H9 (cell line): ENCODE measurements around the gene PRDX3. TPM values are rescaled to one million over a fixed set of nuclear protein-coding genes. Genes with fewer than 3 reads are reported as not detected.

Source experiments
- DNase-seq: peaks from one replicate; pipeline ENCODE4 v3.0.0-alpha.2; 2017
- H2AFZ ChIP-seq: one replicate; pipeline ENCODE4 v1.6.1; 2013; ENCODE audit warnings: mild to moderate bottlenecking, low read length, control low read depth, moderate library complexity
- H2AK5ac ChIP-seq: 2 replicates; pipeline ENCODE4 v1.6.1; 2013; ENCODE audit warnings: low read length, control low read depth, mixed read lengths; ENCODE audit not compliant: insufficient read length
- H2BK120ac ChIP-seq: one replicate; pipeline ENCODE4 v1.6.1; 2013; ENCODE audit warnings: low read depth, mild to moderate bottlenecking, low read length, control low read depth, inconsistent platforms; ENCODE audit not compliant: poor library complexity, severe bottlenecking
- H2BK12ac ChIP-seq: 2 replicates; pipeline ENCODE4 v1.6.1; 2013; ENCODE audit warnings: low read length, control low read depth, mixed read lengths, low read depth; ENCODE audit not compliant: insufficient read length
- H2BK15ac ChIP-seq: 2 replicates; pipeline ENCODE4 v1.6.1; 2013; ENCODE audit warnings: low read depth, low read length, control low read depth
- H2BK20ac ChIP-seq: one replicate; pipeline ENCODE4 v1.6.1; 2013; ENCODE audit warnings: low read depth, mild to moderate bottlenecking, low read length, control low read depth, inconsistent platforms; ENCODE audit not compliant: poor library complexity, severe bottlenecking
- H2BK5ac ChIP-seq: 2 replicates; pipeline ENCODE4 v1.6.1; 2013; ENCODE audit warnings: low read length, control low read depth, mixed read lengths; ENCODE audit not compliant: insufficient read length
- H3K14ac ChIP-seq: 2 replicates; pipeline ENCODE4 v1.6.1; 2013; ENCODE audit warnings: low read length, control low read depth; ENCODE audit not compliant: insufficient read depth
- H3K18ac ChIP-seq: 2 replicates; pipeline ENCODE4 v1.6.1; 2013; ENCODE audit warnings: low read depth, mild to moderate bottlenecking, mixed read lengths, low read length, control low read depth; ENCODE audit not compliant: insufficient read length
- H3K23ac ChIP-seq: 2 replicates; pipeline ENCODE4 v1.6.1; 2013; ENCODE audit warnings: low read length, control low read depth, mixed read lengths, low read depth; ENCODE audit not compliant: insufficient read length
- H3K23me2 ChIP-seq: 2 replicates; pipeline ENCODE4 v1.6.1; 2013; ENCODE audit warnings: low read depth, mild to moderate bottlenecking, mixed read lengths, low read length, control low read depth; ENCODE audit not compliant: insufficient read length, poor library complexity, severe bottlenecking
- H3K27ac ChIP-seq: 2 replicates; pipeline ENCODE4 v1.5.1; 2013; ENCODE audit warnings: low read length, control low read depth, mixed read lengths, low read depth; ENCODE audit not compliant: insufficient read length
- H3K27me3 ChIP-seq: 2 replicates; pipeline ENCODE4 v1.6.1; 2013; ENCODE audit warnings: low read length, control low read depth, inconsistent platforms; ENCODE audit not compliant: insufficient read depth
- H3K4ac ChIP-seq: 2 replicates; pipeline ENCODE4 v1.6.1; 2013; ENCODE audit warnings: low read depth, mild to moderate bottlenecking, control low read depth, inconsistent platforms, low read length, moderate library complexity
- H3K4me1 ChIP-seq: 2 replicates; pipeline ENCODE4 v1.6.1; 2013; ENCODE audit warnings: low read length, control low read depth, inconsistent platforms; ENCODE audit not compliant: insufficient read depth
- H3K4me2 ChIP-seq: 2 replicates; pipeline ENCODE4 v1.6.1; 2013; ENCODE audit warnings: low read length, control low read depth, mixed read lengths; ENCODE audit not compliant: insufficient read length, insufficient read depth
- H3K56ac ChIP-seq: 2 replicates; pipeline ENCODE4 v1.6.1; 2013; ENCODE audit warnings: low read depth, mild to moderate bottlenecking, mixed read lengths, low read length, control low read depth; ENCODE audit not compliant: insufficient read length
- H3K79me1 ChIP-seq: 2 replicates; pipeline ENCODE4 v1.6.1; 2013; ENCODE audit warnings: low read depth, mild to moderate bottlenecking, moderate library complexity, low read length, control low read depth, inconsistent platforms; ENCODE audit not compliant: insufficient read depth, poor library complexity, severe bottlenecking
- H3K79me2 ChIP-seq: 2 replicates; pipeline ENCODE4 v1.6.1; 2013; ENCODE audit warnings: low read length, control low read depth, inconsistent platforms; ENCODE audit not compliant: insufficient read depth
- H3K9ac ChIP-seq: 2 replicates; pipeline ENCODE4 v1.6.1; 2013; ENCODE audit warnings: low read length, control low read depth, mixed read lengths; ENCODE audit not compliant: insufficient read length; ENCODE audit errors: extremely low read depth
- H3K9me3 ChIP-seq: one replicate; pipeline ENCODE4 v1.6.1; 2013; ENCODE audit warnings: low read depth, low read length, inconsistent platforms; ENCODE audit not compliant: control insufficient read depth
- H3T11ph ChIP-seq: one replicate; pipeline ENCODE4 v1.6.1; 2013; ENCODE audit warnings: mild to moderate bottlenecking, low read length, control low read depth, inconsistent platforms
- H4K20me1 ChIP-seq: one replicate; pipeline ENCODE4 v1.6.1; 2013; ENCODE audit not compliant: control insufficient read depth, insufficient read length, insufficient read depth
- H4K5ac ChIP-seq: 2 replicates; pipeline ENCODE4 v1.6.1; 2013; ENCODE audit warnings: low read depth, mild to moderate bottlenecking, mixed read lengths, low read length, control low read depth; ENCODE audit not compliant: insufficient read length
- H4K8ac ChIP-seq: replicated peaks from 2 replicates; pipeline ENCODE4 v1.6.1; 2013; ENCODE audit warnings: low read length, control low read depth, mixed read lengths, low read depth; ENCODE audit not compliant: insufficient read length
- H4K91ac ChIP-seq: 2 replicates; pipeline ENCODE4 v1.6.1; 2013; ENCODE audit warnings: low read depth, mild to moderate bottlenecking, moderate library complexity, mixed read lengths, low read length, control low read depth; ENCODE audit not compliant: insufficient read length
- H3K27ac Mint-ChIP-seq, 3 experiments: 2 replicates in 2 of 3; 3 replicates in 1 of 3; pipeline ENCODE4 v1.8.0; 2020 to 2021; ENCODE audit warnings: mixed read lengths in 3 of 3, mild to moderate bottlenecking in 1 of 3, moderate library complexity in 1 of 3
- H3K27me3 Mint-ChIP-seq: 2 replicates; pipeline ENCODE4 v1.8.0; 2021; ENCODE audit warnings: low read depth, mild to moderate bottlenecking, moderate library complexity, mixed read lengths
- H3K36me3 Mint-ChIP-seq, 3 experiments: 2 replicates in 2 of 3; 3 replicates in 1 of 3; pipeline ENCODE4 v1.8.0; 2020 to 2021; ENCODE audit warnings: low read depth in 3 of 3, mixed read lengths in 3 of 3; ENCODE audit not compliant: insufficient read depth in 1 of 3
- H3K4me1 Mint-ChIP-seq, 2 experiments: 2 replicates each; pipeline ENCODE4 v1.8.0; 2020; ENCODE audit warnings: mixed read lengths in 2 of 2
- H3K4me3 Mint-ChIP-seq, 2 experiments: 2 replicates in 1 of 2; 3 replicates in 1 of 2; pipeline ENCODE4 v1.8.0; 2020 to 2021; ENCODE audit warnings: mild to moderate bottlenecking in 2 of 2, mixed read lengths in 2 of 2, moderate library complexity in 1 of 2
- H3K9me3 Mint-ChIP-seq, 2 experiments: 2 replicates in 1 of 2; 3 replicates in 1 of 2; pipeline ENCODE4 v1.8.0; 2020; ENCODE audit warnings: mild to moderate bottlenecking in 2 of 2, mixed read lengths in 2 of 2, moderate library complexity in 1 of 2
- WGBS: extraction: QIAGEN DNeasy Blood & Tissue Kit; methylation state at CpG from one replicate; pipeline ENCODE4 v1.1.7; 2013; ENCODE audit warnings: missing lambda C conversion rate, low lambda C conversion rate, mixed read lengths; ENCODE audit not compliant: insufficient read length; ENCODE audit errors: extremely low coverage; 5-methylcytosine and 5-hydroxymethylcytosine counted together
- total RNA-seq: library from RNA; stranded (reverse); gene quantifications from 2 replicates; pipeline ENCODE4 v1.2.1, GENCODE V29; 2021
- TF ChIP-seq, protein P1 (sequence below): fragments of 200-600 bp; sonication (generic); conservative IDR thresholded peaks from 3 replicates; pipeline ENCODE4 v1.8.0; 2021; ENCODE audit warnings: antibody characterized with exemption, mild to moderate bottlenecking

PRDX3 gene
- total RNA-seq, 1 experiment from 2014 or later = 181 TPM

DNA sequence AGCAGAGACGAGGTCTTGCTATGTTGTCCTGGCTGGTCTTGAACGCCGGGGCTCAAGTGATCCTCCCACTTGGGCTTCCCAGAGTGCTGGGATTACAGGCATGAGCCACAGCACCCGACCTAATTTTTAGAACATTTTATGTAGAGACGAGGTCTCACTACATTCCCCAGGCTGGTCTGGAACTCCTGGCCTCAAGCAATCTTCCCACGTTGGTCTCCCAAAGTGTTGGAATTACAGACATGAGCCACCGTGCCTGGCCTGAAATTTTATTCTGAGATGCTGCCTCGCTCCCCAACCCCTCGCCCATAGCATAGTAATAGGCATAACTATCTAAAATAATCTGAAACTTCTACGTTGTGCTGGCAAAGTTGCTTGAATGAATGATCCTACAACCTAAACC, 35.0 kb downstream of the PRDX3 start:
- no peaks in the 10 kb centered on the region for H3K4me1 Mint-ChIP-seq
- DNase-seq = no peak
- Histone ChIP-seq H3K23me2 (no peaks in the 10 kb centered on the region), H3K79me2 (no peaks in the 10 kb centered on the region), H3K23ac (no peak overlapping the region), H2BK15ac (no peak overlapping the region), H3K18ac (no peak overlapping the region), H2BK5ac (no peak overlapping the region), H2BK12ac (no peak overlapping the region), H2AK5ac (no peak overlapping the region), H3K56ac (no peak overlapping the region), H4K91ac (no peak overlapping the region), H2BK20ac (no peak overlapping the region), H3K27me3 (no peaks in the 10 kb centered on the region), H3K9ac (no peak overlapping the region), H4K5ac (no peak overlapping the region), H3K27ac (no peak overlapping the region), H3K79me1 (no peaks in the 10 kb centered on the region), H3K9me3 (no peaks in the 10 kb centered on the region), H4K20me1 (no peaks in the 10 kb centered on the region), H3K4ac (no peak overlapping the region), H3T11ph (no peak overlapping the region), H2BK120ac (no peak overlapping the region), H3K4me1 (no peaks in the 10 kb centered on the region), H3K14ac (no peak overlapping the region), H4K8ac (no peak overlapping the region), H3K4me2 (no peak overlapping the region), H2AFZ (no peak overlapping the region)
- no peak overlapping the region for H3K27ac Mint-ChIP-seq
- H3K4me3 Mint-ChIP-seq = no peak overlapping the region
- H3K36me3 Mint-ChIP-seq = peaks cover 0 to 19% (median 16%) of the 10 kb centered on the region in 3 experiments; a peak in 4 of 7 replicates
- TF ChIP-seq, protein P1, sequence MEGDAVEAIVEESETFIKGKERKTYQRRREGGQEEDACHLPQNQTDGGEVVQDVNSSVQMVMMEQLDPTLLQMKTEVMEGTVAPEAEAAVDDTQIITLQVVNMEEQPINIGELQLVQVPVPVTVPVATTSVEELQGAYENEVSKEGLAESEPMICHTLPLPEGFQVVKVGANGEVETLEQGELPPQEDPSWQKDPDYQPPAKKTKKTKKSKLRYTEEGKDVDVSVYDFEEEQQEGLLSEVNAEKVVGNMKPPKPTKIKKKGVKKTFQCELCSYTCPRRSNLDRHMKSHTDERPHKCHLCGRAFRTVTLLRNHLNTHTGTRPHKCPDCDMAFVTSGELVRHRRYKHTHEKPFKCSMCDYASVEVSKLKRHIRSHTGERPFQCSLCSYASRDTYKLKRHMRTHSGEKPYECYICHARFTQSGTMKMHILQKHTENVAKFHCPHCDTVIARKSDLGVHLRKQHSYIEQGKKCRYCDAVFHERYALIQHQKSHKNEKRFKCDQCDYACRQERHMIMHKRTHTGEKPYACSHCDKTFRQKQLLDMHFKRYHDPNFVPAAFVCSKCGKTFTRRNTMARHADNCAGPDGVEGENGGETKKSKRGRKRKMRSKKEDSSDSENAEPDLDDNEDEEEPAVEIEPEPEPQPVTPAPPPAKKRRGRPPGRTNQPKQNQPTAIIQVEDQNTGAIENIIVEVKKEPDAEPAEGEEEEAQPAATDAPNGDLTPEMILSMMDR = no peak
- H3K27me3 Mint-ChIP-seq = no peaks in the 10 kb centered on the region; the same call in 1 of the 2 replicates
- WGBS = no CpG with 5 or more reads among the region's 10 CpGs
- H3K9me3 Mint-ChIP-seq = no peaks in the 10 kb centered on the region; a peak in 1 of 5 replicates
